ENCODE results near the gene FARP1. TPM values are rescaled to one million over a fixed set of nuclear protein-coding genes. Genes with fewer than 3 reads are reported as not detected.

The FARP1 gene, protein sequence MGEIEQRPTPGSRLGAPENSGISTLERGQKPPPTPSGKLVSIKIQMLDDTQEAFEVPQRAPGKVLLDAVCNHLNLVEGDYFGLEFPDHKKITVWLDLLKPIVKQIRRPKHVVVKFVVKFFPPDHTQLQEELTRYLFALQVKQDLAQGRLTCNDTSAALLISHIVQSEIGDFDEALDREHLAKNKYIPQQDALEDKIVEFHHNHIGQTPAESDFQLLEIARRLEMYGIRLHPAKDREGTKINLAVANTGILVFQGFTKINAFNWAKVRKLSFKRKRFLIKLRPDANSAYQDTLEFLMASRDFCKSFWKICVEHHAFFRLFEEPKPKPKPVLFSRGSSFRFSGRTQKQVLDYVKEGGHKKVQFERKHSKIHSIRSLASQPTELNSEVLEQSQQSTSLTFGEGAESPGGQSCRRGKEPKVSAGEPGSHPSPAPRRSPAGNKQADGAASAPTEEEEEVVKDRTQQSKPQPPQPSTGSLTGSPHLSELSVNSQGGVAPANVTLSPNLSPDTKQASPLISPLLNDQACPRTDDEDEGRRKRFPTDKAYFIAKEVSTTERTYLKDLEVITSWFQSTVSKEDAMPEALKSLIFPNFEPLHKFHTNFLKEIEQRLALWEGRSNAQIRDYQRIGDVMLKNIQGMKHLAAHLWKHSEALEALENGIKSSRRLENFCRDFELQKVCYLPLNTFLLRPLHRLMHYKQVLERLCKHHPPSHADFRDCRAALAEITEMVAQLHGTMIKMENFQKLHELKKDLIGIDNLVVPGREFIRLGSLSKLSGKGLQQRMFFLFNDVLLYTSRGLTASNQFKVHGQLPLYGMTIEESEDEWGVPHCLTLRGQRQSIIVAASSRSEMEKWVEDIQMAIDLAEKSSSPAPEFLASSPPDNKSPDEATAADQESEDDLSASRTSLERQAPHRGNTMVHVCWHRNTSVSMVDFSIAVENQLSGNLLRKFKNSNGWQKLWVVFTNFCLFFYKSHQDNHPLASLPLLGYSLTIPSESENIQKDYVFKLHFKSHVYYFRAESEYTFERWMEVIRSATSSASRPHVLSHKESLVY
- polyA plus RNA-seq (ENCODE audit: insufficient read length in 10 of 10) = 10 to 100 TPM; 67.7 to 94.0 (median 73.8) TPM
- long read RNA-seq, donor 1, full-length matches to known transcripts = 6 of 37 reads
- long read RNA-seq, donor 1, partial matches to known transcripts = 31 of 37 reads
- long read RNA-seq, donor 1, other reads (novel, unspliced or antisense) = 0 of 37 reads
- long read RNA-seq, donor 2, full-length matches to known transcripts = 3 of 3 reads
- long read RNA-seq, donor 2, partial matches to known transcripts = 0 of 3 reads
- long read RNA-seq, donor 2, other reads (novel, unspliced or antisense) = 0 of 3 reads
- long read RNA-seq, donor 3, partial matches to known transcripts = 0 of 2 reads
- long read RNA-seq, donor 3, other reads (novel, unspliced or antisense) = 0 of 2 reads
- long read RNA-seq, donor 4, full-length matches to known transcripts = 5 of 5 reads
- long read RNA-seq, donor 4, partial matches to known transcripts = 0 of 5 reads
- long read RNA-seq, donor 4, other reads (novel, unspliced or antisense) = 0 of 5 reads
- long read RNA-seq, donor 5, full-length matches to known transcripts = 4 of 18 reads
- long read RNA-seq, donor 5, partial matches to known transcripts = 14 of 18 reads
- long read RNA-seq, donor 5, other reads (novel, unspliced or antisense) = 0 of 18 reads
- long read RNA-seq, donor 6, full-length matches to known transcripts = 3 of 8 reads
- long read RNA-seq, donor 6, partial matches to known transcripts = 5 of 8 reads
- long read RNA-seq, donor 6, other reads (novel, unspliced or antisense) = 0 of 8 reads
- long read RNA-seq, donor 7, full-length matches to known transcripts = 8 of 8 reads
- long read RNA-seq, donor 7, partial matches to known transcripts = 0 of 8 reads
- long read RNA-seq, donor 7, other reads (novel, unspliced or antisense) = 0 of 8 reads
- long read RNA-seq, donor 8, full-length matches to known transcripts = 1 of 23 reads
- long read RNA-seq, donor 8, partial matches to known transcripts = 22 of 23 reads
- long read RNA-seq, donor 8, other reads (novel, unspliced or antisense) = 0 of 23 reads
- long read RNA-seq, donor 9, full-length matches to known transcripts = 4 of 4 reads
- long read RNA-seq, donor 9, partial matches to known transcripts = 0 of 4 reads
- long read RNA-seq, donor 9, other reads (novel, unspliced or antisense) = 0 of 4 reads

DNA sequence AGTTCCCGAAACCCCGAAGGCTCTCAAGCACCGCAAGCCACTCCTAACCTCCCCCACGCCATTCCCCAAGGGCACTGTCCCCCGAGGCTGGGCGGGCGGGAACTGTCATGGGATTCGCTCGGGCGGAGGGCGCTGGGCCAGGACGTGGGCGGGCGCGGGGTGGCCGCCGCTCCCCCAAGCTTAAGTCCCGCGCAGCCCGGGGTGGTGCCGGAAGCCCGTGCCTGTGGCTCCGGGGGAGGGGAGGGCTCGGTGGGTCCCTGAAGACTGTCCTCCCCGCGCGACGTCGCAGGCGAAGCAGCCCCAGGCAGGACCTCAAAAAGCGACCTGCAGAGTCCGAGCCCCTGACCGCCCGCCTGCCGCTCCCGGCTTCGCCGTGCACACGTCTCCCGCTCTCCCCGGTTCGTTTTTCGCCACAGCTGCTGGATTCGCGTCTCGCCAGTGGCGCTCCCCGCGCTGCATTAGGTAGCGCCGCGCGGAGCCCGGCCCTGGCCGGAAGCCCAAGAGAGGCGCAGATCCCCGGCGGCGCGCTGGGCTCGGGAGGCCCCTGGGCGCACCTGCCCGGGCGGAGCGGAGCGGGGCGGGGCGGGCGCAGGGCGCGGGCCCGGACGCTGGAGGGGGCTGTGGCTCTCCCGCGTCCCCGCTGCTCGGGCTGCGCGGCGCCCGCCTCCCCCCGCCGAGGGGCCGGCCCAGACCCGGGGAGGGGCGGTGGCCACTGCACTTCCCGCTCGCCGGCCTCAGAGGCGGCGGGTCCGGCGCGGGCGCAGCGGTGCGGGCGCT lies at the start of gene FARP1:
Gene FARP1, plus strand, starts transcription at position 715 of the 777 bp plus-strand sequence. CDS start 70,149 bp downstream, outside the sequence.
- peak; percentile 75 to 86 (median 81) for DNase-seq

DNA sequence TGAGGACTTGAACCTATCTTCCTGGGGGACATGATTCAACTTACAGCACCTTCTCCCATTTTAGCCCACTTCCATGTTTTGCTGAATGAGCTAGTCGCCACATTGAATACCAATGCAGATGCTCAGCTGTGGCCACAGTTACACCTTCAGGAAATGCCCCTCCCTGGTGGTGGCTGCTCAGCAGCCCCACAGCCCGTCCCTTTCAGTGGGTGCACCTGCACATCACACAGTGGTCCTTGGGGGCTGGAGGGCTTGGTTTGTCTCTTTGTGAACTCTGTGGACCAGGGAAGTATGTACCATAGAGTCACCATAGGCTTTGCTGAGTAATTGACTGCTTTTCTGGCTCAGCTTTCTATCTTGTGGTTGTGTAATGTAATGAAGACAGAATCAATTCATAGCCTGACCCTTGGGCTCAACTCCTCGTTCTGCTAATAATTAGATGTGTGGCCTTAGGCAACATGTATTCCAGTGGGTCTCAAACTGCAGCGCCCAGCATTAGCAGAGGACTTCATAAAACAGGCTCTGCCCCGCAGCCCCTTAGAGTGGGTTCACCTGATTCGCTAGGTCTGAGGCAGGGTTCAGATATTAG lies 48.1 kb upstream of the FARP1 start:
- DNase-seq = no peak

DNA sequence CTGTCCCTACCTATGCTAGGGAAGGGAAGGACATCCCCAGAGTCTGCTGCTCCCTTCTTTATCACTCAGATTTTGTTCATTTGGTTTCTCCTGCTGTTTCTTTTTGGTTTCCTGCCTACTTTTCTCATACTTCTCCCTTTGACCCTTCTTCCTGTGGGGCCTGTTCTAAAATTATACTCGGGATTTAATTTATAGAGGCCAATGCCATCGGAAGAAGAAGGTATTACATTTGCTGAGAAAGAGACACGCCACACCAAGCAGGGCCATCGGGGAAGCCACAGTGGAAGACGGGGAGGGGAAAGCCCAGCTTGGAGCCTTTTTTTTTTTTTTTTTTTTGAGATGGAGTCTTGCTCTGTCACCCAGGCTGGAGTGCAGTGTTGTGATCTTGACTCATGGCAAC lies 46.8 kb upstream of the FARP1 start:
- no peak for DNase-seq

DNA sequence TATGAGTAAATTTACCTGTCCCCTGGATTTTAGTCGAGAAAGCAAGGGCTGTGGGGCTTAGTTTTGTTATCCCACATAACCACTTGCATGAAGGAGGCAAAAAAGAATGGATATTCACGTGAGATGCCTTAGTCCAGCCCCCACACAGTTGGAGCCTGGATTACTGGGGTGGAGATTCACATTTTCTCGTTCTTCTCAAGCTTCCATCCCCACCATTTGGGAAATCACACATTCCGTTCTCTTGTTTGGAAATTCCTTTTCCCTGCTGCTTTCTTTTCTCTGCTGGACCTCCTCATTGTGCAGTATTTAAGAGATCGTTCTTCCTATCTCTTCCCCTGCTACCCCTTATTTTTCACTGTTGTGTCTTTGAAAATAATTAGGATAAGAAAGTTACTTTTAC lies 45.1 kb upstream of the FARP1 start:
- DNase-seq = no peak

DNA sequence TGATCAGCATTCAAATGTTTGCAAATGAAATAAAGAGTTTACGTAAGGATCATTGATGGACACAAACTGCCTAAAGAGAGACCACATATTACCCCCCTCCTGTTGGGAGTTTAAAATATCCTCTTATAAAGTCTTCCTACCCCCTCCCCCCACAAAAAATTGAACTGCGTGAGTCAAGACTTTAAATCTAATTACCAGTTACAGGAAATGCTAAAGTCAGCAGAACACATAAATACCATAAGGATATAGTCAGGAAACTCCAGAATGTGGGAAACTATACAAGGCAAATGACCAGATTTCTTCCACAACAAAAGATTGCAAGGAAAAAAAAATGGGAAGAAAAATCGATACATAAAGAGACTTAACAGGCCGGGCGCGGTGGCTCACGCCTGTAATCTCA lies 44.4 kb upstream of the FARP1 start:
- peak; percentile 15 to 75 (median 48) for DNase-seq

DNA sequence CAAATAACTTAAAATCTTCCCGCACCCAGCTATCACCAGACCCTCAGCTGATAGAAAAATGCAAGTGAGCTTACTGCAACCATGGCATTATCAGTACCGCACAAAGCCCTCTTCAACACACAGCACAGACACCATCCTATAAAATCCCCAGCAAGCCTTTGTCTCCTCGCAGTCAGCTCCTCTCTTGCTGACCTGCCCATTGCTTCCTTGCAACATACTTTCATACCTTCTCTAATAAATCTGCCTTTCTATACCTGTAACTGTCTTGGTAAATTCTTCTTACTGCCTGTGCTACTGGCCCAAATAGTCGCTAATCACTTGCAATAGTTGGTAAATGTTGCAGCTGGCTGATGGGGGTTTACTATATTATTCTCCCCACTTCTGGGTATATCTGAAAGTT lies 43.3 kb upstream of the FARP1 start:
- no peak for DNase-seq

DNA sequence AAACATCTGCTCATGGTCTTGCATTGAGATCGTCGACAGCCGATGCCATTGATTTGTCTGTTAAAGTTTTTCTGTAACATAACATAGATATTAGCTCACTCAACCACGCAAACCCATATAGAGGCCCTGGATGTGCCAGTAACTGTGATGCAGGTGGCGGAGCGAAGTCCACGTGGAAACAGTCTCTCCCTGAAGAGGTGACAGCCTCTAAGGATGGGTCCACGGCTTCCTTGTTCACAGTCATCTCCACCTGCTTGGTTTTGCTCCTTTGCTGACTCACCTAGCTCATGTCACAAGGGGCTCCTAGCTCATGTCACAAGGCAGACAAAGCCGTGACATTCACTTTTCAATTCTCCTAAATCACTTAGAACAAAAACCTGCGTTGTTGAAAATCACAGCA lies 42.4 kb upstream of the FARP1 start:
- no peak for DNase-seq

DNA sequence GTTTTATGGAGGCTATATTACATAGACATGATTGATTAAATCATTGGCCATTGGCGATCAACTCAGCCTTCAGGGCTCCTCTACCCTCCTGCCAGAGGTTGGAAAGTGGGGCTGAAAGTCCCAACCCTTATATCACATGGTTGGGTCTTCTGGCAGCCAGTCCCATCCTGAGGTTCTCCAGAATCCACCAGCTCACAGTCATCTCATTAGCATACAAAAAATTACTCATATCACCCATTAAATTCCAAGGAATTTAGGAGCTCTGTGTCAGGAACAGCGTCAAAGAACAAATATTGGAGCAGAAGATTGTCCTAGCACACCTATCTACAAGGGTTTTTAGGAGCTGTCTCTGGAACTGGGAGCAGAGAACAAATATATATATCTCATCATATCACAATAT lies 39.4 kb upstream of the FARP1 start:
- no peak for DNase-seq

DNA sequence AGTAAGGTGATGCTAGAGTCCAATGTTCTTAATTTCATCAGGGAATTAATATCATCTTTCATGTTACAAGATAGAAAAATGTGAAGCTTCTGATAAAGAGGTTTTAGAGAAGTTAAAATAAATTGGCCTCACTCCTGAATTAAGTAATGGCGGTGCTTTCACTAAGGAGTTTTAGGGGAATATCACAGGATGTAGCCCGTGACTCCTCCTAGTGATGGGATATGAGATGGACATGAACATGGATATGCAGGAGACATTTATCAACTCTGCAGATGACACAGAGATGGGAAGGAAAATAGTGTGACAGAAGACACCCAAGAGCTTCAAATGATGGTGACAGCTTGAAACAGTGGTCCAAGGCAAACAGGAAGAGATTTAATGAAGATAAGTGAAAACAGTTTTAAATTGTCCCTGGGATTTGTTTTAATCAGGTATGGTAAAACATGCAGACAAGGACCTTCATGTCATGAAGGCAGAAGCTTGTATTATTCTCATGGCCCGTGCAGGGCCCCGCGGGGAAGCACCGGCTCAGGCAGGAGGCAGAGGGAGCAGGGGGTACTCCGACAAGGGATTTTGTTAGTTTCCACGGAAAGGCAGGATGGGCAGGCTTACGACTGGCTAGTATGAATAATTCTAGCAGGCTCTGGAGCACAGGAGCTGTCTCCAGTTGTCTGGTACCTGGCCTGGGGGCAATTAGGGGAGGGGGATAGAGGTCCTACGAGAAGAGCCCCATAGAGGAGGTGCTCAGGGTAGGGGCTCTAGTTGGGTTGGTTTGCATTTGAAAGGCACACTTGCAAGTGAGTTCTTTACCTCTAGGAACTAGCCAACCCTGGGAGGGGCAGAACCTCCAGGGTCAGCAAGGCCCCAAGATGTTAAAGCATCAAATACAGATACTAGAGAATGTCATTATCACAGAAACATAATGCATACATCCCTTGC lies 38.7 kb upstream of the FARP1 start:
- DNase-seq = no peak

DNA sequence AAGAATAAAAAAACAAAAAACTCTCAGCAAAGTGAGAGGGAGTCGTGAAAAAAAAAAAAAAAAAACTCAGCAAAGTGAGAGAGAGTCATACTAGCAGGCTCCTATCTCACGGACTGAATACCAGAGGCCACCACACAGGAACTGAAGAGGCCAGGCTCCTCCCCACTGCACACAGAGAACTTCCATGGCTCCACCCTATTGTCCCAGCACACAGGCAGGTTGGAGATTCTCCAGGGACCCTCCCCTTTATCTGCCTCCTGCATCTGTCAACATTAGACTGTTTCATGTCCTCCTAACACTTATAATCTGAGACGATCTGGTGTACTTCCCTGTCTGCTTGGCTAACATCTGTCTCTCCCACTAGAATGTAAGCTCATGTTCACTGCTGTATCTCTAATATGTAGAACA lies 37.0 kb upstream of the FARP1 start:
- DNase-seq = peak in 1 of 3 donors; percentile 14

DNA sequence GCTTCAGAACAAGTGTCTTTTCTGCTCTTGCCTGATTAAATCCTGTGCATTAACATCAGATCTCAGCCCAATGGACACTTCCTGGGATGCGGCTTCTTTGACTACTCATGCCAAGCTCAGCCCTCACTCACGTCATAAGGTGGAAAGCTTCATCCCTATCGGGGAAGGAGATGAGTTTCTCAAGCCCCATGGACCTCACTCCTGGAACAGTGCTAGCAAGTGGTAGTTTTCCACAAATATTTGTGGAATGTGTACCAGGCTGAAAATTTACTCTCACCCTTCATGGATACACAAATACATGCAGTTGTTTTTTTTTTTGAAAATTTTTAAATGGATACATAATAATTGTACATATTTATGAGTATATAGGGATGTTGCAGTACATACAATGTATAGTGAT lies 34.6 kb upstream of the FARP1 start:
- no peak for DNase-seq

DNA sequence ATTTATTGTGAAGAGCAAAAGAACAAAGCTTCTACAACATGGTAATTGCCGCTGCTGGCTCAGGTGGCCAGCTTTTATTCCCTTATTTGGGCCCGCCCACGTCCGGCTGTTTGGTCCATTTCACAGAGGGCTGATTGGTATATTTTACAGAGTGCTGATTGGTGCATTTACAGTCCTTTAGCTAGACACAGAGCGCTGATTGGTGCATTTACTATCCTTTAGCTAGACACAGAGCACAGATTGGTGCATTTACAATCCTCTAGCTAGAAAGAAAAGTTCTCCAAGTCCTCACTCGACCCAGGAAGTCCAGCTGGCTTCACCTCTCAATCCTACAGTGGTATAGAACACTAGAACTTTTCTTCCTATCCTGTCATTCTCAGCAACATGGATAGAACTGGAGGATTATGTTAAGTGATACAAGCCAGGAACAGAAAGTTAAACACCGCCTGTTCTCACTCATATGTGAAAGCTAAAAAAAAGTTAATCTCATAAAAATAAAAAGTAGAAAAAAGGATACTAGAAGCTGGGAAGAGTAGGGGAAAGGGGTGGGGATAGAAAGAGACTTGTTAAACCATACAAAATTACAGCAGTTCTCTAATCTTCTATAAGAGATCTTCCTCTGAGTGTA lies 33.6 kb upstream of the FARP1 start:
- DNase-seq = no peak

DNA sequence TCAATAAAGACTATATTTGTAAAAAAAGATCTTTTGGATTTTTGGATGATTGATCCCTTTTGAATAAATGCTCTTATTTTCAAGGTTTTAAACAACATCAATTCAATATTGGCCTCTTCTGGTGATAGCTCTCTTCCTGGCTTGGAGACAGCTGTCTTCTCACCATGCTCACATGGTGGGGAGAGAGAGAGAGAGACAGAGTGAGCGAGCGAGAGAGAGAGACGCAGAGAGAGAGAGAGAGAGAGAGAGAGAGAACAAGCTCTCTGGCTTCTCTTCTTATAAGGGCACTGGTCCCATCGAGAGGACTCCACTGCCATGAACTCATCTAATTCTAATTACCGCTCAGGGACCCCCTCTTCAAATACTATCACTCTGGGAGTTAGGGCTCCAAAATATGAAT lies 32.1 kb upstream of the FARP1 start:
- DNase-seq = no peak

DNA sequence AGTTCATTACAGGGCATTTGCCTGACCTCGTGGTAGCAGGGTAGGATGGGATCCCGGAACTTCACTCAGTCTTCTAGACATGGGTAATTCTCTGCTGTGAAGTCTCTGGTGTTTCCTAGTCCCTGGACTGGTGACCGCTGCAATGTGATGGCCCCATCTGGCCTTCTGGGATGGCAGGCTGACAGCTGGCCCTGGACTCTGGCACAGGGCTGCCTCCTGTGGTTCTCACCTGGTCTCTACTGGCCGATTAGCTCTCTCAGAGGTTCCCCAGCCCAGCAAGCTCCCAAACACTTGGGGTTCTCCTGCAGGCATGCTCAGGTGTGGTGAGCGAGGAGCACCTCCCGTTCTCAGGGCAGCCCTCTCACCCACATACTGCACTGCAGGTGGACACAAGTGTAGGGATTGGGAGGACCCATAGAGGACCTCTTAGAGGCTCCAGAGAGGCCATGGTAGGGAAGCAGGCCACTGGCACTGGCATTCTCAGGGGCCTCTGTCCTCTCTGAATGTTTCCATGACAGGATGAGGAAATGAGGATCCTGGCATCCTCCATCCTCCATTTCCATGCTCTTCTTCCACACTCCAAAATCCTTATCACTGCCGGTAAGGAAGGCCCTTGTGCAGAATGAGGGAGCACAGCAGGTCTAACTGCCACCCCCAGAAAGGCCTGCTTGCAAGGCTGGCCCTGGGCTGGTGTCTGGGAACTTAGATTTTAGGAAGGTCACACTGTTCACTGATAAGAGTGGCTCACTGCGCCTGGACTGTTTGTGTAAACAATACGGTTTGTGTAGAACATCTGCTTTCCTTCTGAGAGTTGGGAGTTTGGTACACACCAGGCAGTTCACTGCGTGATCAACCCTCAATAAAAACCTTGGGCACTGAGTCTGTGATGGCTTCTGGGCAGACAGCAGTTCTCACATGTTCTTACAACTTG lies 31.5 kb upstream of the FARP1 start:
- no peak for DNase-seq

DNA sequence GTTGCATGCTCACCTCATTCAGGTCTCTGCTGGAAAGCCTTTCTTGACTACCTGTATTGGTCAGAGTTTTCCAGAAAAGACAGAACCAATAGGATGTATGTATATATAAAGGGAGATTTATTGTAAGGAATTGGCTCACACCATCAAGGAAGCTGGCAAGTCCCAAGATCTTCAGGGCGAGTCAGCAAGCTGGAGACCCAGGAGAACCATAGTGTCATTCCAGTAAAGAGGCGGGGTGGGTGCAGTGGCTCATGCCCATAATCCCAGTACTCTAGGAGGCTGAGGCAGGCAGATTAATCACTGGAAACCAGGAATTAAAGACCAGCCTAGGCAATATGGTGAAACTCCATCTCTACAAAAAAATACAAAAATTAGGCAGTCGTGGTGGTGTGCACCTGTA lies 30.4 kb upstream of the FARP1 start:
- DNase-seq = no peak

DNA sequence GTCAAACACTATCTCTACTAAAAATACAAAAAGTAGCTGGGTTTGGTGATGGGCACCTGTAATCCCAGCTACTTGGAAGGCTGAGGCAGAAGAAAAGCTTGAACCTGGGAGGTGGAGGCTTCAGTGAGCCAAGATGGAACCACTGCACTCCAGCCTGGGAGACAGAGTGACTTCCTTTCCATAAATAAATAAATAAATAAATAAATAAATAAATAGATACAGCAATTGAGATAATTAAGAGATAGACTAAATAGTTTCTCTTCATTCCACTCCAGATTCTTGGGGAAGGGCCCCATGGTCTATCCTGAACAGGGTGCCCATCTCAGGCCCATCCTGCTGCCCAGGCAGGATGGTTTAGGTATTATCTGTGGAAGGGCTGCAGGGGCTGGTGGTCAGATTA lies 24.0 kb upstream of the FARP1 start:
- DNase-seq = no peak
